NCI-H2107 treated with DMSO at 0.1 percent for 48 hours (cell line): ENCODE measurements around the gene PI4KA.
"Not testable (repeated sequence)": the region's sequence is repeated elsewhere in the genome, so short reads cannot be mapped to it uniquely, and the experiment has no call there.

Experiments
- DNase-seq: peaks from one replicate; lab custom pipeline; 2025; ENCODE audit not compliant: unreplicated experiment; lab: John Stamatoyannopoulos, UW

PI4KA gene

GRCh38 chr22:20779014-20779817, 79.4 kb downstream of the PI4KA start:
- no peak for DNase-seq

GRCh38 chr22:20777420-20778177, 81.0 kb downstream of the PI4KA start:
- DNase-seq = no peak

GRCh38 chr22:20776624-20777405, 81.8 kb downstream of the PI4KA start:
- DNase-seq = peak; percentile 18

GRCh38 chr22:20775342-20775895, 83.2 kb downstream of the PI4KA start:
- DNase-seq = no peak

- no peak for DNase-seq
Measured at GRCh38 chr22:20774882-20775281, 83.7 kb downstream of the PI4KA start.

GRCh38 chr22:20773793-20774212, 84.8 kb downstream of the PI4KA start, which contains the start of gene SERPIND1:
TSS of gene SERPIND1 (plus strand) at chr22:20774113. CDS start at chr22:20779313, 5,200 bp downstream.
- DNase-seq = no peak

- no peak for DNase-seq
Measured at GRCh38 chr22:20771918-20772625, 86.5 kb downstream of the PI4KA start.

- DNase-seq = not testable (repeated sequence)
Measured at GRCh38 chr22:20769496-20769826, 89.2 kb downstream of the PI4KA start.

GRCh38 chr22:20766530-20766929, 92.1 kb downstream of the PI4KA start:
- DNase-seq = no peak

- no peak for DNase-seq
Measured at GRCh38 chr22:20765938-20766337, 92.7 kb downstream of the PI4KA start.

- DNase-seq = no peak
Measured at GRCh38 chr22:20764729-20765128, 93.9 kb downstream of the PI4KA start.

- no peak for DNase-seq
Measured at GRCh38 chr22:20764471-20764720, 94.2 kb downstream of the PI4KA start.

GRCh38 chr22:20763630-20764470, 94.8 kb downstream of the PI4KA start:
- no peak for DNase-seq

GRCh38 chr22:20762233-20762796, 96.3 kb downstream of the PI4KA start:
- no peak for DNase-seq

- DNase-seq = no peak
Measured at GRCh38 chr22:20761536-20761935, 97.1 kb downstream of the PI4KA start.

- no peak for DNase-seq
Measured at GRCh38 chr22:20760084-20760483, 98.5 kb downstream of the PI4KA start.

- DNase-seq = no peak
Measured at GRCh38 chr22:20758688-20759087, 99.9 kb downstream of the PI4KA start.

- DNase-seq = no peak
Measured at GRCh38 chr22:20756846-20757245, 101.8 kb downstream of the PI4KA start.

GRCh38 chr22:20752873-20753272, 105.7 kb downstream of the PI4KA start:
- DNase-seq = no peak
